Measurements from ENCODE around the gene KAT8. TPM values are rescaled to one million over a fixed set of nuclear protein-coding genes. Genes with fewer than 3 reads are reported as not detected.

KAT8 gene
- total and polyA plus RNA-seq, 2 of the 4 experiments (the other 2 are of a cell fraction): 19.4 to 27.4 TPM

DNA sequence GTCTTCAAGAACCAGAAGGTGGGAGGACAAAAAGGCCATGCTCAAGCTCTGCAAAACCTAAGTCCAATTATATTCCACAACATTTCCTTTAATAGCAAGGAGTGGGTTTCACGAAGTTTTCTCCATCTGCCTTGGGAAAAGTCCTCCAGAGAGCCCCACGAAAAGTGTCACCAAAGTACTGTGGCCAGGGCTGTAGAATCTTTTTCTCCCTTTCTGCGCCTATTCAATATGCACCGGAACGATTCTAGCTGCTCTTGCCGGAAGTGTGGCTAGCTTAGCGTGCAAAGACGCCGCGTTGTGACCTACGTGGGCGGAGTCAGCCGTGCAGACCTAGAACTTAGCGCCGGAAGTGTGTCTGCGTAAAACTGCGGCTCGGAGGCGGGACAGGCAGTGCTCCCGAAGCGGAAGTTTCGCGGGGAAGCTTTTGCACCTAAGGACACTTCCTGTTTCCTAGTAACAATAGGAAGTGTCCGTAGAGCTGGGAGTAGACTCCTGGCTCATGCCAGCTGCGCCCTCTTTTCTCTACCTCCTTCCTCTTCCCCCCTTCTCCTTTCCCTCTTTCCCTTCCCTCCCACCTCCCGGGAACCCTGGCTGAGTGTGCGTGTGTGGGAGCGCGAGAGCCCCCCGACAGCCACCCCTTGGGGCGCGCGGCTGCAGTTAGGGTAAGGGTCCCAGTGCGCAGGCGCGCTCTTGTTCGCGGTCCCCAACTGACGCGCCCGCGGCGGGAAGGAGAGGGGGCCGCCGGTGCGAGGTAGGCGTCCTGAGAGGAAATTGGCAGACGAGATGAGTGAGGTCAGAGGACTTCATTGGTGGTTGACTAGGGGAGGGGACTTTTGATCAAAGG is 43.3 kb upstream of the KAT8 start, which contains the start of the genes ZNF646 and ZNF668 (continued):
- TF ChIP-seq, protein P1, sequence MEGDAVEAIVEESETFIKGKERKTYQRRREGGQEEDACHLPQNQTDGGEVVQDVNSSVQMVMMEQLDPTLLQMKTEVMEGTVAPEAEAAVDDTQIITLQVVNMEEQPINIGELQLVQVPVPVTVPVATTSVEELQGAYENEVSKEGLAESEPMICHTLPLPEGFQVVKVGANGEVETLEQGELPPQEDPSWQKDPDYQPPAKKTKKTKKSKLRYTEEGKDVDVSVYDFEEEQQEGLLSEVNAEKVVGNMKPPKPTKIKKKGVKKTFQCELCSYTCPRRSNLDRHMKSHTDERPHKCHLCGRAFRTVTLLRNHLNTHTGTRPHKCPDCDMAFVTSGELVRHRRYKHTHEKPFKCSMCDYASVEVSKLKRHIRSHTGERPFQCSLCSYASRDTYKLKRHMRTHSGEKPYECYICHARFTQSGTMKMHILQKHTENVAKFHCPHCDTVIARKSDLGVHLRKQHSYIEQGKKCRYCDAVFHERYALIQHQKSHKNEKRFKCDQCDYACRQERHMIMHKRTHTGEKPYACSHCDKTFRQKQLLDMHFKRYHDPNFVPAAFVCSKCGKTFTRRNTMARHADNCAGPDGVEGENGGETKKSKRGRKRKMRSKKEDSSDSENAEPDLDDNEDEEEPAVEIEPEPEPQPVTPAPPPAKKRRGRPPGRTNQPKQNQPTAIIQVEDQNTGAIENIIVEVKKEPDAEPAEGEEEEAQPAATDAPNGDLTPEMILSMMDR (conservative IDR thresholded peaks at IDR 0.05; ENCODE audit: low read depth, low read length): no peak
- no peak for TF ChIP-seq MAFK (IDR thresholded peaks at IDR 0.05; ENCODE audit: low read depth, low read length)
